HepG2 (cell line): ENCODE measurements around the gene INAFM2. TPM values are rescaled to one million over a fixed set of nuclear protein-coding genes. Genes with fewer than 3 reads are reported as not detected.
A peak's percentile ranks its signal among the peaks of the same experiment; 100 is the strongest.

Experiments used
- ARID4A ChIP-seq: sonication (generic); formaldehyde crosslinking; IDR thresholded peaks from 2 replicates; pipeline ENCODE4 v1.5.0; 2020; ENCODE audit warnings: mild to moderate bottlenecking, missing genetic modification reagents, borderline replicate concordance
- BRCA1 ChIP-seq: sonication (generic); formaldehyde crosslinking; IDR thresholded peaks from 2 replicates; pipeline ENCODE4 v1.4.0; 2020; ENCODE audit warnings: missing genetic modification reagents
- BRF2 ChIP-seq: sonication (generic); formaldehyde crosslinking; IDR thresholded peaks from 2 replicates; pipeline ENCODE4 v1.8.1; 2022; ENCODE audit warnings: mild to moderate bottlenecking, missing genetic modification reagents
- GABPA ChIP-seq, 2 experiments: IDR thresholded peaks; 2 replicates each; pipeline ENCODE4 v1.6.1; 2011 to 2016; ENCODE audit warnings: low read depth in 2 of 2, low read length in 1 of 2, missing biosample characterization in 1 of 2, missing genetic modification characterization in 1 of 2
- HNRNPUL1 ChIP-seq: fragments of 200-400 bp; formaldehyde crosslinking; IDR thresholded peaks from 2 replicates; pipeline ENCODE4 v1.6.1; 2017; ENCODE audit warnings: low read depth, mild to moderate bottlenecking, low read length, moderate library complexity
- NFRKB ChIP-seq: fragments of 450-650 bp; IDR thresholded peaks from 2 replicates; pipeline ENCODE4 v1.6.1; 2017
- NR2F1 ChIP-seq, 2 experiments: fragments of 450-650 bp in 1 of 2; formaldehyde crosslinking in 1 of 2; IDR thresholded peaks; 2 replicates each; pipeline versions ENCODE4 v1.5.0 to v1.6.1; 2016 to 2020; ENCODE audit warnings: mild to moderate bottlenecking in 1 of 2, missing compliant biosample characterization in 1 of 2, missing genetic modification reagents in 1 of 2, moderate library complexity in 1 of 2
- PAF1 ChIP-seq: IDR thresholded peaks from 2 replicates; pipeline ENCODE4 v1.6.1; 2016; ENCODE audit warnings: missing genetic modification reagents, missing compliant biosample characterization
- POGZ ChIP-seq: sonication (generic); formaldehyde crosslinking; IDR thresholded peaks from 2 replicates; pipeline ENCODE4 v1.4.0; 2020; ENCODE audit warnings: mild to moderate bottlenecking, missing genetic modification reagents
- SAFB2 ChIP-seq: sonication (generic); formaldehyde crosslinking; IDR thresholded peaks from 2 replicates; pipeline ENCODE4 v1.5.1; 2020; ENCODE audit warnings: missing genetic modification reagents, low read depth, mild to moderate bottlenecking, borderline replicate concordance
- SNAI1 ChIP-seq: sonication (generic); formaldehyde crosslinking; IDR thresholded peaks from 2 replicates; pipeline ENCODE4 v1.5.0; 2020; ENCODE audit warnings: mild to moderate bottlenecking, missing genetic modification reagents, borderline replicate concordance
- TAF15 ChIP-seq: fragments of 200-400 bp; formaldehyde crosslinking; IDR thresholded peaks from one replicate; pipeline ENCODE4 v1.6.1; 2018; ENCODE audit warnings: mild to moderate bottlenecking, low read depth, low read length; ENCODE audit not compliant: poor library complexity, severe bottlenecking
- TARDBP ChIP-seq: sonication (generic); formaldehyde crosslinking; IDR thresholded peaks from 2 replicates; pipeline ENCODE4 v1.8.0; 2022; ENCODE audit warnings: mild to moderate bottlenecking, missing genetic modification reagents
- THYN1 ChIP-seq: sonication (generic); formaldehyde crosslinking; IDR thresholded peaks from 2 replicates; pipeline ENCODE4 v1.8.1; 2023; ENCODE audit warnings: low read depth, mild to moderate bottlenecking, moderate library complexity, missing genetic modification reagents, borderline replicate concordance
- U2AF2 ChIP-seq: fragments of 200-400 bp; formaldehyde crosslinking; IDR thresholded peaks from 2 replicates; pipeline ENCODE4 v1.6.1; 2017; ENCODE audit warnings: low read depth, mild to moderate bottlenecking, low read length
- ZFP41 ChIP-seq: sonication (generic); formaldehyde crosslinking; IDR thresholded peaks from 2 replicates; pipeline ENCODE4 v1.4.0; 2020; ENCODE audit warnings: mild to moderate bottlenecking, missing genetic modification reagents, borderline replicate concordance
- ZMAT5 ChIP-seq: sonication (generic); formaldehyde crosslinking; IDR thresholded peaks from 2 replicates; pipeline ENCODE4 v1.5.0; 2020; ENCODE audit warnings: mild to moderate bottlenecking, low read depth, missing genetic modification reagents, borderline replicate concordance
- ZMYM2 ChIP-seq: sonication (generic); formaldehyde crosslinking; IDR thresholded peaks from 2 replicates; pipeline ENCODE4 v1.8.0; 2022; ENCODE audit warnings: mild to moderate bottlenecking, missing genetic modification reagents
- ZNF260 ChIP-seq: sonication (generic); formaldehyde crosslinking; IDR thresholded peaks from 2 replicates; pipeline ENCODE4 v1.4.0; 2020; ENCODE audit warnings: missing genetic modification reagents, low read depth, mild to moderate bottlenecking, borderline replicate concordance
- ZNF333 ChIP-seq: sonication (generic); formaldehyde crosslinking; IDR thresholded peaks from 2 replicates; pipeline ENCODE4 v1.4.0; 2020; ENCODE audit warnings: mild to moderate bottlenecking, missing genetic modification reagents, borderline replicate concordance
- ZNF382 ChIP-seq: sonication (generic); formaldehyde crosslinking; IDR thresholded peaks from 2 replicates; pipeline ENCODE4 v1.5.0; 2020; ENCODE audit warnings: missing genetic modification reagents, mild to moderate bottlenecking, borderline replicate concordance
- ZNF414 ChIP-seq: sonication (generic); formaldehyde crosslinking; IDR thresholded peaks from 2 replicates; pipeline ENCODE4 v1.5.0; 2020; ENCODE audit warnings: missing genetic modification reagents
- ZNF678 ChIP-seq: sonication (generic); formaldehyde crosslinking; IDR thresholded peaks from 2 replicates; pipeline ENCODE4 v1.4.0; 2020; ENCODE audit warnings: mild to moderate bottlenecking, missing genetic modification reagents
- polyA plus RNA-seq, 8 experiments: library from polyadenylated mRNA; depleted of rRNA in 3 of 8; stranded (reverse) in 7 of 8; unstranded in 1 of 8; fragments of >200 nt; fragmentation: Illumina TruSeq in 4 of 8; extraction: Trizol in 4 of 8; gene quantifications; 2 replicates each; pipeline versions ENCODE4 v1.2.1 to v1.2.3, GENCODE V29; 2011 to 2016; ENCODE audit warnings: low read depth in 4 of 8, missing spikeins in 1 of 8, mixed read lengths in 1 of 8; ENCODE audit not compliant: insufficient read depth in 1 of 8
- total RNA-seq, 5 experiments: library from RNA; depleted of rRNA; stranded (reverse); fragments of >200 nt; fragmentation: Illumina TruSeq; extraction: Trizol; gene quantifications; 2 replicates each; pipeline ENCODE4 v1.2.3, GENCODE V29; 2016; ENCODE audit warnings: low read depth in 1 of 5

The INAFM2 gene
- total and polyA plus RNA-seq, 2 of the 13 experiments (the other 11 are each of a cell fraction or from before 2014, with no cell fraction given): 5.5 to 6.5 TPM

- TF ChIP-seq ZNF382 (no peak), ZNF414 (CRISPR knock-in tag) (no peak), BRF2 (CRISPR knock-in tag) (no peak), PAF1 (CRISPR knock-in tag) (no peak), POGZ (CRISPR knock-in tag) (no peak), SNAI1 (CRISPR knock-in tag) (no peak), HNRNPUL1 (no peak), ARID4A (peak; percentile 74), ZMAT5 (no peak), THYN1 (CRISPR knock-in tag) (no peak), NFRKB (no peak), ZNF260 (CRISPR knock-in tag) (no peak), BRCA1 (CRISPR knock-in tag) (no peak), TARDBP (CRISPR knock-in tag) (no peak), SAFB2 (0 out of 2 replicates have a peak, but pooled peaks have one; percentile 77), ZFP41 (CRISPR knock-in tag) (no peak), U2AF2 (no peak), ZMYM2 (CRISPR knock-in tag) (no peak), TAF15 (no peak), ZNF333 (CRISPR knock-in tag) (no peak), GABPA (IDR thresholded peaks at IDR 0.05; ENCODE audit: low read depth, low read length) (no peak), GABPA (CRISPR knock-in tag; IDR thresholded peaks at IDR 0.05; ENCODE audit: low read depth) (no peak), ZNF678 (no peak), NR2F1 (CRISPR knock-in tag; IDR thresholded peaks at IDR 0.05) (no peak)
These were observed 34.4 kb downstream of the INAFM2 start, which contains the start of gene DISP2 (continued) for GRCh38 chr15:40357723-40358470.
